ENCODE data around the gene RTN4RL1. TPM values are rescaled to one million over a fixed set of nuclear protein-coding genes. Genes with fewer than 3 reads are reported as not detected.

The RTN4RL1 gene
- total and polyA plus RNA-seq, 10 donors = 0.09 to 4.5 (median 1.2) TPM

DNA sequence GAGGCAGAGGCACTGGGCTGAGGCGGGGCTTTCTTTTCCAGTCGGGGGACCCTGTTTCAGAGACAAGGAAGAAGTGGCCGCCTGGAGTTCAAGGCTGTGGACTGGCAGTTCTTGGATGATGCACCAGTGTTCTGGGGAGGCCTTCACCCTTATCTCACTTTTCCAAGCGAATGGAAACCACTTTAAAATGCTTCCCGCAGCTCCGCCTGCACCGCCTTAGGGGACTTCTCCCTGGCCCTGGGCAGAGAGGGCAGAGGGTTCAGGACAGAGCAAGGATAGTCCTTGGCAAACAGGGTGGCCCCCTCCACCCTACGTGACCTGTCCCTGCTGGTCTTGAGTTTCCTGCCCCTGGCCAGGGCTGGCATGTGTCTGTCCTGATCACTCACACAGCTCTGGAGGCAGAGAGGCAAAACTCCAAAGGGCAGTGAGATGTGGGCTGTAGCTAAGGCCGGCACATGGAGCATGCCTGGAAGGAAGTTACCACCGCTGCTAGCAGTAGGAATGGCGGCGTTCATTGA lies 20.6 kb downstream of the RTN4RL1 start:
- Histone ChIP-seq H3K9me3 (no peaks in the 10 kb centered on the region), H3K36me3 (no peaks in the 10 kb centered on the region), H3K4me3 (no peak overlapping the region), H3K4me1 (peaks cover 10 to 44% (median 22%) of the 10 kb centered on the region in 6 donors), H3K27me3 (replicated peaks in 1 of 7) (peaks cover 0 to 16% (median 0%) of the 10 kb centered on the region in 7 donors), H3K27ac (peak overlapping the region in 5 of 8 donors; percentile 27 to 58 (median 45))
- 65 to 81% (median 76%) methylated on average over 12 of the region's 12 CpGs for WGBS, 5 donors
- TF ChIP-seq POLR2AphosphoS5 (IDR thresholded peaks at IDR 0.05) = peak; percentile 15 to 73 (median 49)
- no peak for TF ChIP-seq CTCF (IDR thresholded peaks at IDR 0.05 in 8 of 11, conservative IDR thresholded peaks at IDR 0.05 in 3 of 11)
- no peak for DNase-seq
- intact Hi-C loops (cut with DNase I; ENCODE audit: low total_unique reads) = no loop called here

DNA sequence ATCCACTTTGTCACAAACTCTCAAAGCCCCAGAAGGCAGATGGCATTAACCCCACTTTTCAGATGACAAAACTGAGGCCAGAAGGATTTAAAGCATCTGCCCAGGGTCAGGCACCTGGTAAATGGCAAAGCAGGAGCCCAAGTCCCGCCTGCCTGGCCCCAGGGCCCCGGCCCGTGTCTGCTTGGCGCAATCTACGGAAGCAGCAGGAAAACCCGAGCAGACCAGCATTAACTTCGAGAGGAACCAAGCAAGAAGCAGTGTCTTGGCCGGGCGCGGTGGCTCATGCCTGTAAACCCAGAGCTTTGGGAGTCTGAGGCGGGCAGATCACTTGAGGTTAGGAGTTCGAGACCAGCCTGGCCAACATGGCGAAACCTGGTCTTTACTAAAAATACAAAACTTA lies 21.6 kb downstream of the RTN4RL1 start:
- 90 to 96% (median 92%) methylated on average over 8 to 13 of the region's 13 CpGs for WGBS, 5 donors
- Histone ChIP-seq H3K27ac (peak overlapping the region in 2 of 8 donors; percentile 32 to 34), H3K27me3 (replicated peaks in 1 of 7) (peaks cover 0 to 26% (median 9%) of the 10 kb centered on the region in 7 donors), H3K9me3 (no peaks in the 10 kb centered on the region), H3K4me1 (peaks cover 10 to 54% (median 30%) of the 10 kb centered on the region in 6 donors), H3K4me3 (no peak overlapping the region), H3K36me3 (no peaks in the 10 kb centered on the region)
- TF ChIP-seq POLR2AphosphoS5 (IDR thresholded peaks at IDR 0.05) = no peak
- intact Hi-C loops (cut with DNase I; ENCODE audit: low total_unique reads) = no loop called here
- no peak for DNase-seq

DNA sequence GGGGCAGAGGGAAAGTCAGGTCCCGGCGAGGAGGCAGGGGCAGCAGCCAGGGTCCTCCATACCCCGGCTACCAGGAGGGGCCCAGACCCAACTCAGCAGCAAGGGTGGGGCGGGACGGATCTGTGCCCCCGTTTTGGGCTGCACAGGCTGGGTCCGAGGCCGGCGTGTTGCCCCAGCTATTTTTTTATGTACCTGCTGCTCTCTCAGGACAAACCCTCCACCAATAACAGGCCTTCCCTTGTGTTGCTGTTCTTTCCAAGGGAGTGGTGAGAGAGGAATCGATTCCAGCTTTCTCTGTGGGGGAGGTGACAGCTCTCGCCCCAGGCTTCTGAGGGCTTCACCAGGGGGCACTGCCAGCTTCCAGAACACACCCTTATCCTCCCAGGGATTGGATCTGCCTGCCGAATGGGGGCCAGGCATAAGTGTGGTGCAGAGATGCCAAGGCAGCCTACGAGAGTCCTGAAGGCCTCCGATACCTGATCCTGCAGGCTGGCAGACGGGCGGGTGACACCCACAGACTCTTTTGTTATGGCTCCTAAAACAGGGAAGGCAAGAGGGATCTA lies 22.3 kb downstream of the RTN4RL1 start:
- Histone ChIP-seq H3K36me3 (no peaks in the 10 kb centered on the region), H3K27me3 (replicated peaks in 1 of 7) (peaks cover 0 to 32% (median 16%) of the 10 kb centered on the region in 7 donors), H3K4me3 (no peak overlapping the region), H3K27ac (peak overlapping the region in 3 of 8 donors; percentile 1 to 34 (median 22)), H3K9me3 (no peaks in the 10 kb centered on the region), H3K4me1 (peaks cover 13 to 61% (median 36%) of the 10 kb centered on the region in 6 donors)
- no peak for DNase-seq
- 70 to 81% (median 78%) methylated on average over 13 to 16 of the region's 16 CpGs for WGBS, 5 donors
- no peak for TF ChIP-seq CTCF (IDR thresholded peaks at IDR 0.05 in 8 of 11, conservative IDR thresholded peaks at IDR 0.05 in 3 of 11)
- TF ChIP-seq POLR2A (IDR thresholded peaks at IDR 0.05) = no peak
- TF ChIP-seq POLR2AphosphoS5 (IDR thresholded peaks at IDR 0.05) = no peak
- intact Hi-C loops (cut with DNase I; ENCODE audit: low total_unique reads) = no loop called here

- 23 to 43% (median 34%) methylated on average over 9 to 13 of the region's 13 CpGs for WGBS, 5 donors
- no peak overlapping the region for H3K4me3 ChIP-seq
- H3K36me3 ChIP-seq = no peaks in the 10 kb centered on the region
- peaks cover 0 to 53% (median 24%) of the 10 kb centered on the region in 7 donors for H3K27me3 ChIP-seq (replicated peaks in 1 of 7)
- H3K4me1 ChIP-seq = peaks cover 16 to 64% (median 39%) of the 10 kb centered on the region in 6 donors
- no peak for TF ChIP-seq POLR2A (IDR thresholded peaks at IDR 0.05)
- peak in 2 of 3 donors; percentile 71 to 77 for TF ChIP-seq POLR2AphosphoS5 (IDR thresholded peaks at IDR 0.05)
- intact Hi-C loops (cut with DNase I; ENCODE audit: low total_unique reads) = no loop called here
- H3K27ac ChIP-seq = peak overlapping the region in 6 of 8 donors; percentile 20 to 82 (median 68)
- no peaks in the 10 kb centered on the region for H3K9me3 ChIP-seq
- no peak for DNase-seq
These were observed 25.4 kb downstream of the RTN4RL1 start for GRCh38 chr17:1999557-2000251.

Data from spleen (tissue), 11 donors.